Right cardiac atrium (tissue), 5 donors: ENCODE results near the gene SH2D3A. TPM values are rescaled to one million over a fixed set of nuclear protein-coding genes. Genes with fewer than 3 reads are reported as not detected.
A peak's percentile ranks its signal among the peaks of the same experiment; 100 is the strongest.

Experiments used
- ATAC-seq, 2 donors: fragments of 200-7000 bp; cut with Tn5 transposase; one replicate each; pipeline versions ENCODE4 v1.8.0 to v1.9.1; 2020; ENCODE audit warnings: moderate library complexity in 2 of 2, mild to moderate bottlenecking in 1 of 2
- DNase-seq, 3 donors: peaks; one replicate each; pipeline ENCODE4 v3.0.0-alpha.2; 2020
- H3K27ac ChIP-seq: one replicate; pipeline ENCODE4 v1.5.1; 2013; ENCODE audit warnings: mild to moderate bottlenecking, low read length, control low read depth, moderate library complexity
- H3K27me3 ChIP-seq: one replicate; pipeline ENCODE4 v1.6.1; 2013; ENCODE audit not compliant: control insufficient read depth, insufficient read depth
- H3K4me1 ChIP-seq: one replicate; pipeline ENCODE4 v1.6.1; 2013; ENCODE audit warnings: low read length; ENCODE audit not compliant: control insufficient read depth, insufficient read depth
- H3K4me3 ChIP-seq: one replicate; pipeline ENCODE4 v1.5.1; 2013; ENCODE audit warnings: low read length, control low read depth
- H3K9me3 ChIP-seq: one replicate; pipeline ENCODE4 v1.6.1; 2013; ENCODE audit warnings: low read length; ENCODE audit not compliant: control insufficient read depth
- WGBS: extraction: QIAGEN DNeasy Blood & Tissue Kit; methylation state at CpG from one replicate; pipeline ENCODE4 v1.1.7; 2013; 5-methylcytosine and 5-hydroxymethylcytosine counted together
- intact Hi-C, 4 donors: fragments of 100-400 bp; cut with DNase I; formaldehyde crosslinking; loops; one replicate each; pipeline versions ENCODE4 v1.11.0 to v1.14.0; 2022 to 2023
- polyA plus RNA-seq: library from polyadenylated mRNA; stranded (reverse); fragments of 200-250 nt; gene quantifications from one replicate; pipeline ENCODE4 v1.2.3, GENCODE V29; 2013
- total RNA-seq, 4 donors: library from RNA; stranded (reverse); fragmentation: NEBNext Ultra II Directional; extraction: Animal tissue kit (Norgen Biotek cat#: 25700); gene quantifications; one replicate each; pipeline ENCODE4 v1.2.1, GENCODE V29; 2021
- donor health status: healthy with polysubstance abuse.
- donor health status: DM: no; HTN: yes; CAD: no.
- donor health status: DM: no; HTN: no; CAD: no.
- donor health status: DM: no; HTN: yes; CAD: no; lungs with severe emphysema.
- donor health status: DM: yes; HTN: yes; CAD: no.

Gene SH2D3A
- total and polyA plus RNA-seq, 5 donors = 0.09 to 0.54 (median 0.25) TPM; not detected in 2

DNA sequence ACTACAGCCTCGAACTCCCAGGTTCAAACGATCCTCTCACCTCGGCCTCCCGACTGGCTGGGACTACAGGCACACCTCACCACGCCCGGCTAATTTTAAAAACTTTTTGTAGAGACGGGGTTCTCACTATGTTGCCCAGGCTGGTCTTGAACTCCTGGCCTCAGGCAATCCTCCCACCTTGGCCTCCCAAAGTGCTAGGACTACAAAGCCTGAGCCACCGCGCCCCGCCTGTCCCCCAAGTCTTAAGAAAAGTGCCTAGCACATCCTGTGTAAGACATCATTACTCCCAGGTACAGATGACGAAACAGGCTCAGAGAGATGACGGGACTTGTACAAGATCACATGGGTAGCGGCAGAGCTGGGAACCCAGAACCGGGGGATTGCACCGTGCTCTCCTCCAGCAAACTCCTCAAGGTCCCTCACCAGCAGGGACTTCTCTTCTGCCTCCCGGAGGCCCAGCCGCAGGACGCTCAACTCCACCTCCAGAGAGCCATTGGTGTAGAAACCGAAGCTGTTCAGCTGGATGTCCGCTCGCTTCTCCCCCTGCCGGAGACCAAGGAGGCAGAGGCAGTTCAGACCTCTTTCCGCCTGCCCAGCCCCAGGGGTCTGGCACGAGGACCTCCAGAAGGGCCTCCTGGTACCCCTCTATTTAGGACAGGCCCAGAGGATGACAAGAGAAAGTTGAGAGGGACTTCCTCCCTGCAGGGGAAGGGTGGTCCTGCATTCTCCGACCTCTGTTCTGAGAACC, 30.9 kb downstream of the SH2D3A start:
- Histone ChIP-seq H3K4me1 (peaks cover 9% of the 10 kb centered on the region), H3K27ac (peak overlapping the region; percentile 96), H3K27me3 (no peaks in the 10 kb centered on the region), H3K4me3 (peak overlapping the region; percentile 61), H3K9me3 (no peaks in the 10 kb centered on the region)
- DNase-seq (peak; percentile 82 to 92 (median 89)), ATAC-seq (peak; percentile 9 to 17)
- WGBS = 28% methylated on average over 25 of the region's 25 CpGs
- intact Hi-C loops = loop anchor here in 1 of 4 donors (10.0 kb wide), 1 partner anchor 128 kb away; no protein-coding TSS in a partner anchor

DNA sequence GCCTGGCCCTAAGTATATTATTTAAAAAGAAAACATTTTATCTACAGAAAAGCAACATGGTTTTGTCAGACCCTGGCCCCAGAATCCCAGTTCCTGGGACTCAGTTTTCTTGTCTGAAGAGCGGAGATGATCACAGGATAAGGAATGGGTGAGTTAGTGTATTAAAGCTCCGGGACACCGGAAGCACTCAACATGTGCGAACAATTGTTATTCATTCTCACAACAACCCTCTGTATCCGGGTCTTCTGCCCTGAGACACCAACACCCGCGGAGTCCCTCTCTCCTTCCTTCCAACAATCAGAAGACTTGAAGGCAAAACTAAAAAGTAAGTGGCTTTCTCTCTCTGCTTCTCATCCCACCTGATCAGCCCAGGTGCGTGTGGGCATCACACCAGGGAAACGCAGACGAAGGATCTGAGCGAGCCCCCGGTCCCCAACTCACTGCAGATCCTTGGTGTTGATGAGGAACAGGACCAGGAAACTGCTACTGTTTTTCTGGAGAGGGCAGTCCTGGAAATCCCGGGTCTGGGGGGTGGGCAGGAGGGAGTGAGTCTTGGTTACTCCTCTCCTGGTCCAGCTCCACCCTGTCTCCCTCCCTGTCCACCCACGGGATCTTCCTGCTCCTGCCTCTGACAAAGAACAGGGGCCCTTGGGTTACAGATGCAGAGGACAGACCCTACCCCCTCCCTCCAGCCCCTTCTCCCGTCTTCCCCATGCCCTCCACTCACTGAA, 31.9 kb downstream of the SH2D3A start:
- DNase-seq = peak in 2 of 3 donors; percentile 28 to 49
- intact Hi-C loops = loop anchor here in 1 of 4 donors (10.0 kb wide), 1 partner anchor 129 kb away; no protein-coding TSS in a partner anchor

DNA sequence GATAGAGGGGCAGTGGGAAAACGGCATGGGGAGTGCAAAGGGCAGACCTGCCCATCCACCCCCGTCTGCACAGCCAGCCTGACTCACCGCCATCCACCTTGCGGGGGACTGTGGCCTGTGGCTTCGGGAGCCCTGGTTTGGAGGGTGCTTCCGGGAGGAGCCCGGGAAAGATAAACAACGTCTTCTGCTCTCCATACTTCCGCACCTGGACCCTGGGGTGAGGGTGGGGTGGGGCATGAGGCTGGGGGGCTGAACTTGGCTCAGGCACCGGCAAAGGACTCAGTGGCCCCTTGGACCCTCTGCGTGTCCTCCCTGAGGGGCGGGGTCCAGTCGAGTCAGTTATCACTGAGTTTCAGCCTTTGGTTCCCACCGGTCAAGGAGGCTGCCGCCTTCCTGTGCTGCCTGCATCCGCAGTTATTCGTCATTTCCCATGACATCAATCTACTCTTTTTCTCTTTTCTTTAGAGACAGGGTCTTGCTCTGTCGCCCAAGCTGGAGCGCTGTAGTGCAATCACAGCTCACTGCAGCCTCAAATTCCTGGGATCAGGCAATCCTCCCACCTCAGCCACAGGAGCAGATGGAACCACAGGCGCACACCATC, 33.0 kb downstream of the SH2D3A start:
- Histone ChIP-seq H3K4me1 (peaks cover 9% of the 10 kb centered on the region), H3K27ac (no peak overlapping the region), H3K27me3 (no peaks in the 10 kb centered on the region), H3K9me3 (no peaks in the 10 kb centered on the region), H3K4me3 (no peak overlapping the region)
- 55% methylated on average over 20 of the region's 20 CpGs for WGBS
- intact Hi-C loops = loop anchor here in 1 of 4 donors (10.0 kb wide), 1 partner anchor 131 kb away; no protein-coding TSS in a partner anchor
- ATAC-seq = no peak
- peak in 2 of 3 donors; percentile 50 to 59 for DNase-seq

More for the DNA sequence above, 31.9 kb downstream of the SH2D3A start:
- no peaks in the 10 kb centered on the region for H3K9me3 ChIP-seq
- H3K4me3 ChIP-seq = no peak overlapping the region
- no peak overlapping the region for H3K27ac ChIP-seq
- 60% methylated on average over 15 of the region's 15 CpGs for WGBS
- ATAC-seq = no peak
- peaks cover 9% of the 10 kb centered on the region for H3K4me1 ChIP-seq
- no peaks in the 10 kb centered on the region for H3K27me3 ChIP-seq

DNA sequence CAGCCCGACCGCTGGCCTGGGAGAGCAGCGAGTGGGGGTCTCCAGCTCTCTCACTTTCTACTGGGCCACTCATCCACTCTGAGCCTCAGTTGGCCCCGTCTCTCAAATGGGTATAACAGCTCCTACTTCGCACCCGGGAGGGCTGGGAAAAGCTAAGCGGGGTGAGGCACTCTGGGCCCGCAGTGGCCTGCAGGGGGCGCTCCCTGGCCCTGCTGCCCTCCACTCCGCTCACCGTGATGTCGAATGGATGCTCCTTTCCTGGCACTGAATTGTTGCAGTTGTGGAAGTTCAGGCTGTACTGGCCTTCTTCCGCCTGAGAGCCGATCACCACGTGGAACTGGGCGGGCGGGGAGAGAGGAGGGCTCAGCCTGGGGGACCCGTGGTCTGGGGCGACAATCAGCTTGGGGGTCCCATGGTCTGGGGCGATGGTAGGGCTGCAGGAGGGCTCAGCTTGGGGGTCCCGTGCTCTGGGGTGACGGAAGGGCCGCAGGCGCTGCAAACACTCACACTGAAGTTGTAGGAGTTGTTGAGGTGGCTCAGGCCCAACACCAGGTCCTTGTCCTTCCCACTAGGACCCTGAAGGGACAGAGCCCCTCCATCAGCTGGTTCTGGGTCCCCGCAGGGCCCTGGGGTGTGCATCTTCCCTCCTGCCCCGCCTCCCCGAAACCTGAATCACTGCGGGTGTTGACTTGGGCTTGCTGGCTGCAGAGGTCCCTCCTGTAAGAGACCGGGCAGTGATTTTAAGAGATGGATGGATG, 33.7 kb downstream of the SH2D3A start:
- intact Hi-C loops = loop anchor here in 1 of 4 donors (10.0 kb wide), 1 partner anchor 131 kb away; no protein-coding TSS in a partner anchor
- no peak for ATAC-seq
- Histone ChIP-seq H3K4me1 (peaks cover 4% of the 10 kb centered on the region), H3K27me3 (no peaks in the 10 kb centered on the region), H3K27ac (no peak overlapping the region), H3K9me3 (no peaks in the 10 kb centered on the region), H3K4me3 (no peak overlapping the region)
- 91% methylated on average over 29 of the region's 29 CpGs for WGBS
- DNase-seq = peak in 2 of 3 donors; percentile 44 to 57

DNA sequence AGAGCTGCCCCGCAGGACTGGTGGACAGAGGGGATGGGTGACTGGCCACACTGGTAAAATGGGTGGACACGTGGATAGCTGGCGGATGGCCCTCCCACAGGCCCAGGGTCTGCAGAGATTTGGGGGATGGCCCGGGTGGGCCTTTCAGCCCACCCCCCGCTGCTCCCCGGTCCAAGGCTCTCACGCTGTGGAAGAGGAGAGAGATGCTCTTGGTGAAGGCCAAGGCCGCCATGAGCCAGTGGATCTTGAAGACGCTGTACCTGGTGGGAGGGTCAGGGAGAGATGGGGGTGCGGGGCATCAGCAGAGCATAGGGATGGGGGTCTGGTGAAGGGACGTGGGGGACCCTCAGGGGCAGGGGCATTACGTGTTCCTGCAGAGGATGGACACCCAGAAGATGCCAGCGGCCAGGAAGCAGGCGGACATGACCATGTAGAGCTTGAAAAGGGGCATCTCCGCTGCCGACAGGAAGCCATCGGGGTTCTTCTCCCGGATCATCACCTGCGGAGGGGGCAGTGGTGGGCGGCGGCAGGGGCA, 34.4 kb downstream of the SH2D3A start:
- intact Hi-C loops = loop anchor here in 1 of 4 donors (10.0 kb wide), 1 partner anchor 132 kb away; no protein-coding TSS in a partner anchor

DNA sequence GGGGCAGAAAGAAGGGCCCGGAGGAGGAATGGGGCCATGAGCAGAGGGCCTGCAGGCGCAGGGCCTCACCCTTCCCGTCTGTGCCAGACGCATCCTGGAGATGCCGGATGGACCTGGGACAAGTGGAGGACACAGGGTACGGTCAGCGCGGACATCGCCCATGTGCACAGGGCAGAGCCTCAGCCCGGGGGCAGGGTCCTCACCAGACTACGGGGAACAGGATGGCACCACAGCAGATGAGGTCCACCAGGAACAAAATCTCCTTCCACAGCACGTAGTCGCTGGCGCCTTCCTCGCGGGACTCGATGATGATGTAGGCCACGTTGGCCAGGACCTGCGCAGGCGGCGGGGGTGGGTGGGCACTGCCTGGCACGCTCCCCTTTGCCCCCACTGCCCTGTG, 35.4 kb downstream of the SH2D3A start:
- Histone ChIP-seq H3K4me1 (no peaks in the 10 kb centered on the region), H3K27ac (no peak overlapping the region), H3K27me3 (no peaks in the 10 kb centered on the region), H3K9me3 (no peaks in the 10 kb centered on the region), H3K4me3 (no peak overlapping the region)
- ATAC-seq (no peak), DNase-seq (peak in 2 of 3 donors; percentile 40 to 53)
- 91% methylated on average over 22 of the region's 22 CpGs for WGBS
- intact Hi-C loops = loop anchor here in 1 of 4 donors (10.0 kb wide), 1 partner anchor 133 kb away; no protein-coding TSS in a partner anchor

More for the DNA sequence above, 34.4 kb downstream of the SH2D3A start:
- DNase-seq (peak in 2 of 3 donors; percentile 43 to 46), ATAC-seq (no peak)
- WGBS = 91% methylated on average over 21 of the region's 21 CpGs
- H3K4me3 ChIP-seq = no peak overlapping the region
- no peaks in the 10 kb centered on the region for H3K9me3 ChIP-seq
- H3K4me1 ChIP-seq = no peaks in the 10 kb centered on the region
- H3K27ac ChIP-seq = no peak overlapping the region
- no peaks in the 10 kb centered on the region for H3K27me3 ChIP-seq

DNA sequence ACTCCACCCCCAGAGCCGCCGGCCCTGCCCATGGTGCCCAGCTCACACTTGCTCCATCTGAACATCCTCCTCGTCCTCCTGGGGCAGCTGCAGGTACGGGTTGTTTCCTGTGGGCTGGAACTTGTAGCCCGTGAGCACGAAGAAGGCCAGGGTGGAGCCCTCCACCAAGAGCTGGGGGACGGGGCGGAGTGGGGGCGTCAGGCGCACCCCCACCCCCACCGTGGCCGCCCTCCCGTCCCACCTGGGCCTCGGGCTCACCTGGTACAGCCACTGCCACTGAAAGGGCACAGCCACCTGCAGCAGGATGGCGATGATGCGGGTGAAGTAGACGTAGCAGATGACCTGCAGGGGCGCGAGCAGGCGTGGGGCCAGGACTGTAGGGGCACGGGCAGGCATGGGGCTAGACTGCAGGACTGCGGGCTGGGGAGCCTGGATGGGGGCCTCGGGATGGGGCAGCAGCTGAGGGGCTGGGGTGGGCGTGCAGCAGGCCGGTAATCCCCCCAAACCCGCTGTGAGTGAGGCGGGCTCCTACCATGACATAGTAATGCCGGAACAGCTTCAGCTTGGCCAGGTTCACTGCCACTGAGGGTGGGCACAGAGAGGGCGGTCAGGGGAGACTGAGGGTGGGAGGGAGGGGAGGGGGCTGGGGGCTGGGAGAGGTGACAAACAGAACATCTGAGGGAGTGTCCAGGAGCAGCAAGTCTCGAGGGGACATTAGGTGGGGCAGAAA, 36.1 kb downstream of the SH2D3A start:
- DNase-seq = peak in 1 of 3 donors; percentile 54
- no peaks in the 10 kb centered on the region for H3K9me3 ChIP-seq
- no peak for ATAC-seq
- no peak overlapping the region for H3K4me3 ChIP-seq
- H3K27me3 ChIP-seq = no peaks in the 10 kb centered on the region
- intact Hi-C loops = loop anchor here in 1 of 4 donors (10.0 kb wide), 1 partner anchor 134 kb away; no protein-coding TSS in a partner anchor
- no peak overlapping the region for H3K27ac ChIP-seq
- WGBS = 91% methylated on average over 30 of the region's 30 CpGs
- H3K4me1 ChIP-seq = no peaks in the 10 kb centered on the region

DNA sequence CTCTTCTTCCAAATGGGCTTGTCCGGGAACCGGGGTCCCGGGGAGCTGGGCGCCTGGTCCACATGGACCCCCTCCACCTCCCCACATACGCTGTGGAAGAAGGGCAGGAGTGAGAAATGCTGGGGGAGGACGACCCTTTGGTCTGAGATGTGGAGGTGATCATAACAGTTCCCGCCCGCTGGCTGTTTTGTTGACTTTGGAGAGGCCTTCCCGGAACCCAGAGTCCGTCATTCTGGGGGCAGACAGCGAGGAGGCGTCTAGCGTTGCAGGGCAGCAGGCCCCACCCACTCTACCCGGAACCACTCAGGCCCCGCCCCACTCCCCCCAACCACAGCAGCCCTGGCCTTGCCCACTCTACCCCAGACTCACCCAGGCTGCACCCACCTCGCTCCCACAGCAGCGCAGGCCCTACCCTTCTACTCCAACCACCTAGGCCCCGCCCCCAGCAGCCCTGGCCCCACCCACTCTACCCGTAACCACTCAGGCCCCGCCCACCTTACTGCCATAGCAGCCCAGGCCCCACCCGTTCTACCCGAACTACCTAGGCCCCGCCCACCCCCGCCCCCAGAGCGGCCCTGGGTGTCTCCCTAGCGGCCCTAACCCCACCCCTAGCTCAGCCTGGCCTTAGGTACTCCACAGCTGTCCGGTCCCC, 37.0 kb downstream of the SH2D3A start:
- Histone ChIP-seq H3K9me3 (no peaks in the 10 kb centered on the region), H3K4me3 (no peak overlapping the region), H3K27me3 (no peaks in the 10 kb centered on the region), H3K4me1 (no peaks in the 10 kb centered on the region), H3K27ac (no peak overlapping the region)
- peak; percentile 67 to 74 for ATAC-seq
- peak; percentile 68 to 85 (median 80) for DNase-seq
- 72% methylated on average over 27 of the region's 27 CpGs for WGBS
- intact Hi-C loops = loop anchor here in 1 of 4 donors (10.0 kb wide), 1 partner anchor 135 kb away; no protein-coding TSS in a partner anchor

DNA sequence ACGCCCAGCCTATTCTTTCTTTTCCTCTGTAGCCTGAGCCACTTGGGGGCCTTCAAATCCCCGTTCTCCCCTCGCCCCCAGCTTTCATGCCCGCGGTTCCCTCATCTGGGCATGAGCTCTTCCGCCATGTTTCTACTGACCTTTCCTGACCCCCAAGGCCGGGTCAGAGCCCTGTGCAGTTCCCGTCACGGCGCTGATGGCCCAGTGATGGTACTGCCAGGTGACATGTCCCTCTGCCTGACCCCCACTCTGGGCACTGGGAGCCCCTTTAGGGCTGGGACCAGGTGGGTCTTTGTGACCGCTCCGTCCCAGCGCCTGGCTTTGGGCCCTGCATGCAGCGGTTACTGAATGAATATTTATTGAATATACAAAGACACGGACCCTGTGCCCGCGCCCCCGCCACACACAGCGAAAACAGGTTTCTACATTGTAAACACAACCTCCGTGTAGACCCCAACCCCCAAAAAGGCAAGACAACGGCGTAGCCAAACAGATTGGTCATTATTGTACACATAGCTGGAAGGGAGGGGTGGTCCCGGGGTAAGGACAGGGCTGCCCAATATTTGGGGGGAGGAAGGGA, 37.6 kb downstream of the SH2D3A start:
- Histone ChIP-seq H3K4me1 (no peaks in the 10 kb centered on the region), H3K27me3 (no peaks in the 10 kb centered on the region), H3K27ac (no peak overlapping the region), H3K9me3 (no peaks in the 10 kb centered on the region), H3K4me3 (no peak overlapping the region)
- ATAC-seq (no peak), DNase-seq (peak in 1 of 3 donors; percentile 41)
- WGBS = 94% methylated on average over 23 of the region's 23 CpGs
- intact Hi-C loops = loop anchor here in 1 of 4 donors (10.0 kb wide), 1 partner anchor 135 kb away; no protein-coding TSS in a partner anchor
